Activated naive CD8-positive, alpha-beta T cell treated with anti-CD3 and anti-CD28 coated beads, Interleukin-2, amount 10 ng/mL, durations not matched to agents 7 days and 5 days (primary cell): ENCODE results near the gene GFOD1. TPM values are rescaled to one million over a fixed set of nuclear protein-coding genes. Genes with fewer than 3 reads are reported as not detected.
"Not testable (repeated sequence)": the region's sequence is repeated elsewhere in the genome, so short reads cannot be mapped to it uniquely, and the experiment has no call there.

Experiments
- ATAC-seq: fragments of 150-1000 bp; cut with Tn5 transposase; one replicate; pipeline ENCODE4 v1.10.0; 2021; ENCODE audit warnings: low read depth, moderate library complexity
- POLR2A ChIA-PET: fragments of 350-600 bp; sonication (Branson Sonifier 250); formaldehyde crosslinking; loops from one replicate; lab custom pipeline; 2021; ENCODE audit warnings: antibody characterized with exemption; lab: Charles Lee
- DNase-seq: peaks from one replicate; pipeline ENCODE4 v3.0.0; 2021
- H3K27ac Mint-ChIP-seq: one replicate; pipeline ENCODE4 v1.8.0; 2022; ENCODE audit warnings: mild to moderate bottlenecking, mixed read lengths
- H3K27me3 Mint-ChIP-seq: one replicate; pipeline ENCODE4 v1.8.0; 2022; ENCODE audit warnings: mild to moderate bottlenecking, moderate library complexity, mixed read lengths
- H3K36me3 Mint-ChIP-seq: one replicate; pipeline ENCODE4 v1.8.0; 2021; ENCODE audit warnings: mild to moderate bottlenecking, mixed read lengths
- H3K4me1 Mint-ChIP-seq: one replicate; pipeline ENCODE4 v1.8.0; 2021; ENCODE audit warnings: mixed read lengths
- H3K4me3 Mint-ChIP-seq: one replicate; pipeline ENCODE4 v1.8.0; 2022; ENCODE audit warnings: mild to moderate bottlenecking, moderate library complexity, mixed read lengths
- H3K9me3 Mint-ChIP-seq: one replicate; pipeline ENCODE4 v1.8.0; 2021; ENCODE audit warnings: mixed read lengths
- total RNA-seq, 2 experiments: library from RNA; stranded (reverse); gene quantifications; one replicate each; pipeline ENCODE4 v1.2.3, GENCODE V29; 2021

The GFOD1 gene
- total RNA-seq, 2 experiments from 2014 or later = 5.2 to 5.9 TPM

DNA sequence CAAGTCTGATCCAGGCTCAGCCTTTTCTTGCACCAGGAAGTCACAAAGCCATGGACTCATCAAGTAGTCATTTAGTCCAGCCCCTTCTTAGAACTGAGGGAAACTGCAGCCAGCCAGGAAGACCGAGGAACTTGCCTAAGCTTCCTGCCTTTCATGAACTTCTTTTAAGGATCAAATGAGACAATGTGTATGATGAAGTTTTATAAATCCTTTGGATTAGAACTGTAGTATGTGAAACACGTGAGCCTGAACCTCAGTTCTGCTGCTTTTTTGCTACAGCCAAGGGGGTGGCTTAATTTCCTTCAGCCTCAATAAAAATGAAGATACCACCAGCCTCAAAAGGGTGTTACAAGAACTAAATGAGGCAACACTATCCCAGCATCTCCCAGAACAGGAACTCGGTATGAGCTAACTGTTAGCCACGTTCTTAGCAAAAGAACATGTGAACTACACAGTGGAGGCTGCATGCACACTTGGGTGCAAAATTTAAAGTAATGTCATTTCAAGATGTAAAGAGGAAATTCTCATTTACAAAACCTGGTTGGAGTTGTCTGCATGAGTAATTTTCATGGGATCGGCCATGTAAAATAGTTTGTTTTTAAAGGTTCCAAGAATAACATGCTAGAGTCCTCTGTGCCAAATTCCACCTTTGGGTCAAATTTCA is 83.0 kb downstream of the GFOD1 start:
- no peak overlapping the region for H3K4me3 Mint-ChIP-seq
- H3K36me3 Mint-ChIP-seq = peaks cover 3% of the 10 kb centered on the region
- H3K27me3 Mint-ChIP-seq = no peaks in the 10 kb centered on the region
- H3K27ac Mint-ChIP-seq = no peak overlapping the region
- H3K9me3 Mint-ChIP-seq = no peaks in the 10 kb centered on the region
- DNase-seq (no peak), ATAC-seq (no peak)
- POLR2A ChIA-PET = no interaction called here
- H3K4me1 Mint-ChIP-seq = peaks cover 10% of the 10 kb centered on the region

DNA sequence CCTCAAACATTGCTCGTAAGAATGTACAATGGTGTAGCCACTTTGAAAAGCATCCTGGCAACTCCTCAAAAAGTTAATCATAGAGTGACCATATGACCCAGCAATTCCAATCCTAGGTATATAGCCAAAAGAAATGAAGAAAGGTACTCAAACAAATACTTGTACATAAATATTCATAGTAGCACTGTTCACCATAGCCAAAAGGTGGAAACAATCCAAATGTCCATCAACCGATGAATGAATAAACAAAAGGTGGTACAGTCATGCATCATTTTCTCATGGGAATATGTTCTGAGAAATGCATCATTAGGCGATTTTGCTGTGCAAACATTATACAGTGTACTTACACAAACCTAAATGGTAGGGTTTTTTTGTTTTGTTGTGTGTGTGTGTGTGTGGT is 84.7 kb downstream of the GFOD1 start:
- Mint-ChIP-seq H3K9me3 (no peaks in the 10 kb centered on the region), H3K4me1 (peaks cover 7% of the 10 kb centered on the region), H3K27me3 (no peaks in the 10 kb centered on the region), H3K27ac (no peak overlapping the region), H3K36me3 (peaks cover 3% of the 10 kb centered on the region), H3K4me3 (no peak overlapping the region)
- ATAC-seq (no peak), DNase-seq (no peak)
- POLR2A ChIA-PET = no interaction called here

DNA sequence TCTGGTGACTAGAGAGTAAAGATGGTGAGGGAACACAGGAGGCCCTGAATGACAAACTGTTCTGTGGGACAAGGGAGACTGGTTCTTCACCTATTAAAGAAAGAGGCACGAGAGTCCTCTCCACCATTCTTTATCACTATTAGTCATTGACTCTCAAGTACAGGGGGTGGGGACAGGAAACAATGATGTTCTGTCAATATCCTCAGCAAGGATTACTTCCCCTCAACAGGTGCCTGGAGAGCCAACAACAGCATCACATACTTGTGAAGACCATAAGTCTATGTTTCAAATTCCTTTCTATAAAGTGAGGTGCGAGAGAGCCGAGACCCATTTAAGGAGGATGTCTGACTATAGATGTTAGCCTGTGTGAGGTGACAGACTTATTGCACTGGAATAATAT is 86.6 kb downstream of the GFOD1 start:
- H3K9me3 Mint-ChIP-seq = no peaks in the 10 kb centered on the region
- no peak overlapping the region for H3K27ac Mint-ChIP-seq
- H3K4me3 Mint-ChIP-seq = no peak overlapping the region
- no peak for ATAC-seq
- POLR2A ChIA-PET = no interaction called here
- no peaks in the 10 kb centered on the region for H3K27me3 Mint-ChIP-seq
- no peaks in the 10 kb centered on the region for H3K36me3 Mint-ChIP-seq
- no peak for DNase-seq
- peaks cover 10% of the 10 kb centered on the region for H3K4me1 Mint-ChIP-seq

DNA sequence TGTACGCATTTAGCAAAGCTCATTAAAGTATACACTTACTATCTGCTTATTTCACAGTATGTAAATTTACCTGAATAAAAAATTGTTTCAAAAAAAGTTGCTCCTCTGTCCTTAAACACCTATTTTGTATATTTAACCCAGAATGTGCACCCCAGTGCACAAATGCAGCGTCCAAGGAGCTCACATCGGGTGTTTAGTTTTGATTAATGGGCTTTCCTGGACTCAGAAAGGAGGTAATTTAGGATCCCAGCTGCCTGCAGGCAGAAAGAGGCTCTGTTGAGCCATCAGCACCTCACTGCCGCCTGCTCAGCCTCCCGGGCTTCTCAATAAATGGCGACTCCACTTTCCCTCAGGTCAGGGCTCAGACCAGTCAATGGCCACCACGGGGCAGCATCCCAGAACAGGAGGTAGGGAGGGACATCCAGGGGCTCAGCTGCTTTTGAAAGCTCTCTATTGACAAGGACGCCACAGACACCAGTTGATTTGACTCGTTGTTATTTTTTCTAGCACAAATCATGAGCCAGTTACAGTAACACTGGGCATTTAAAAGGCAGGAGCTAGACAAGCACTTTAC is 88.9 kb downstream of the GFOD1 start:
- no peak for DNase-seq
- POLR2A ChIA-PET = no interaction called here
- no peak overlapping the region for H3K27ac Mint-ChIP-seq
- peaks cover 7% of the 10 kb centered on the region for H3K4me1 Mint-ChIP-seq
- H3K27me3 Mint-ChIP-seq = no peaks in the 10 kb centered on the region
- H3K9me3 Mint-ChIP-seq = no peaks in the 10 kb centered on the region
- no peak for ATAC-seq
- H3K36me3 Mint-ChIP-seq = no peaks in the 10 kb centered on the region
- H3K4me3 Mint-ChIP-seq = no peak overlapping the region

DNA sequence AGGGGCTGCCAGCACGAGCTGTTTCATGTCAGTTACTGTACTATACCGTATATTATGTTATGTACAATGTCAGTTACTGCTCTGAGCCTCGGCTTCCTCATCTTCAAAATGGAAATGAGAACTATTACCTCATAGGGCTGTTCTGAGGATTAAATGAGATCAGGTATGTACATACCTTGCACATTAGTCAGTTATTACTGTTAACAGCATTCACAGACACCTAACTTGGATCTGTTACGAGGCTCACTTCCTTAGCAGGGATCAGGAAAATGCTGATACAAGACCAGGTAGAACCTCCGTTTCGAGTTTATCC is 89.4 kb downstream of the GFOD1 start:
- H3K36me3 Mint-ChIP-seq = no peaks in the 10 kb centered on the region
- no peak overlapping the region for H3K27ac Mint-ChIP-seq
- H3K27me3 Mint-ChIP-seq = no peaks in the 10 kb centered on the region
- peaks cover 7% of the 10 kb centered on the region for H3K4me1 Mint-ChIP-seq
- ATAC-seq (no peak), DNase-seq (no peak)
- POLR2A ChIA-PET = no interaction called here
- H3K9me3 Mint-ChIP-seq = no peaks in the 10 kb centered on the region
- H3K4me3 Mint-ChIP-seq = no peak overlapping the region

DNA sequence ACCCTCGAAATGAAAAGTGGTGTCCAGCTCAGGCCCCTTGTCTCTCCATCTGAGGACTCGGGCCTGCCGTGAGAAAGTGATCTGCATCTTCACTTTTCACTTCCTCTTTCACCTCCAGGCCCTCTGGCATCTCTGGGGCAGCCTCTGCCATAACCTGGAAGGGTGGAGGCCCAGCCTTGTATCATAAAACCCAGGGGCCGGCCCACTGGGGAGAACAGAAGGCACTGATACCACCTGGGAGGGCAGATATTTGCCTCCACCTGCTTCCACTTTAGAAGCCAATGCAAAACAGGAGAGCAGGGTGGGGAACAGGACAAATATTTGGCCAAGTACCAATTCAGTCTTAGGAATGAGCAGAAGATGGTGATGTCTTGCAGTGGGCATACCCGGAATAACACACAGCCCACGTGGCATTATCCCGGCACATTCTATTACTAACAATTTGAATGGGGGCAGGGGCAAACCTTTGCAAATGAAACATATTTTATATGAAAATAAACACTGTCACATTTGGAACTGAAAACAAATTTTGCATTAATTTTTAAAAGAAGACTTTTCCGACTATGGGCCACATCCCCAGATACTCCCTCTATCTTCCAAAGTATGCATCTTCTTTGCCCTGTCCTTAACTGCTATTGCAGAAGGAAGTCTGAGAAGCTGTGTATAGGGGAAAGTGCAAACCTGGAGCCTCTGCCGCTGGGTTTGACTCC is 89.9 kb downstream of the GFOD1 start:
- ATAC-seq (no peak), DNase-seq (no peak)
- Mint-ChIP-seq H3K36me3 (no peaks in the 10 kb centered on the region), H3K27ac (no peak overlapping the region), H3K9me3 (no peaks in the 10 kb centered on the region), H3K27me3 (no peaks in the 10 kb centered on the region), H3K4me1 (peaks cover 8% of the 10 kb centered on the region), H3K4me3 (no peak overlapping the region)
- POLR2A ChIA-PET = no interaction called here

DNA sequence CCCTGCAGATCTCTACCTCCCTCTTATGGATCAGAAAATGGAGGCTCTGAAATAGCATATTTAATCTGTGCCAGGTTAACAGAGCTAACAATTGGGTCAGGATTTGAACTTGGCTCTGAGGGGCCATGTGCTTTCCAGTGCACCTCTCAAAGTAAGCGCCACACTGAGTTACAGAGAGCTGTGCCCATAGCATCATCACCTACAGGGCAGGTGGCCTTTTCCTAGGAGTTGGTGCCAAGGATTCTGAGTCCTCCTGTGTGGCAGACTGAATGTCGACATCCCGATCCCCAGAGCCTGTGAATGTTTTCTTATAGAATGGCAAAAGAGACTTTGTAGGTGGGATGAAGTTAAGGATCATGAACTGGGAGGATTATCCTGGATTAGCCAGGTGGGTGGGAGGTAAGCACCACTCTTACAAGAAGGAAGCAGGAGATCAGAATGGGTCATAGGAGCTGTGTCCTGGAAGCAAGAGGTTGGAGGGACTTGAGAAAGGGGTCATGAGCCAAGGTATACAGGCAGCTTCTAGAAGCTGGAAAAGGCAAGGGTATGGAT is 91.1 kb downstream of the GFOD1 start:
- POLR2A ChIA-PET = no interaction called here

DNA sequence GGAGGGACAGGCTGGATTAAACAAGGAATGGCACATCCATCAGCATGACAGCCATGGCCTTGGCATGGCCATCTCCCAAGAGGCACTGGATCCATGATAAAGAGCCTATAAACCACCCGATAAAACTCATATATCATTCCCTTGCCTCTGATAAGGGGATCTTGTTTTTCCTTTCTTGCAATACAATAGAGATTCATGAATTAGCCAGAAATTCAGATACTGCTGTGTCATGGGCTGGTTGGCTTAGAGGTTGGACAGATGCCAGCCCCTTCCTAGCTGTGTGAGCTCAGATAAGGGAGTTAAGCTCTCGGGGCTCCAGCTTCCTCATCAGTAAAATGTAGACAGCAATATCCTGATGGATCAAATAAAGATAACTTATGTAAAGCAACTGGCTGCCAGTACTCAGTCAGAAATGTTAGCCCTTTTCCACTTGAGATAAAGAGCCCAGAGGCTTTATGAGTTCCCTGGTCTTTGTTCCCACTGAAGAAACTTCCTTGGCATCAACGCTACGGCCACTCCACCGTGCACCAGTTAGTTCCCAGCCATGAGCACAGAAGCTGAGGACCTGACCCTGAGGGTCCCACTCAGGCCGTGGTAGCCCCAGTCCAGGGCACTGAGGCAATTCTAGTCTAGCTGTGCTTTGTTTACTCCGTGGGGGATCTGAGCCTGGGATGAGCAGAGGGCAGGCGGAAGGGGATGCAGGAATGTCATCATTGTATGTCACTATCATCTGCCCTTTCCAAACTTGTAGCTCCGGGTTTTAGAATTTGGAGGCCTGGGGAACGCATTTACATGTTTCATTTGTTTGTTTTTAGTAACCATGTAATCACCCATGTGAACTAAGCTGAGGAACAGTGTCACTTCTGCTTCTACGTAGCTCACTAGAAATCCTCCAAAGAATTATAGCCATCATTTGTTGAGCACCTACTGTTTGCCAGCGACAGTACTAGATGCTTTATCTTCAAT is 91.8 kb downstream of the GFOD1 start:
- H3K4me1 Mint-ChIP-seq = peaks cover 11% of the 10 kb centered on the region
- POLR2A ChIA-PET = no interaction called here
- no peaks in the 10 kb centered on the region for H3K9me3 Mint-ChIP-seq
- no peak overlapping the region for H3K4me3 Mint-ChIP-seq
- ATAC-seq = no peak
- no peak for DNase-seq
- H3K36me3 Mint-ChIP-seq = no peaks in the 10 kb centered on the region
- H3K27ac Mint-ChIP-seq = no peak overlapping the region
- H3K27me3 Mint-ChIP-seq = no peaks in the 10 kb centered on the region

More for the DNA sequence above, 91.1 kb downstream of the GFOD1 start:
- H3K9me3 Mint-ChIP-seq = no peaks in the 10 kb centered on the region
- no peak for ATAC-seq
- H3K36me3 Mint-ChIP-seq = no peaks in the 10 kb centered on the region
- no peak overlapping the region for H3K4me3 Mint-ChIP-seq
- no peak for DNase-seq
- no peak overlapping the region for H3K27ac Mint-ChIP-seq
- H3K27me3 Mint-ChIP-seq = no peaks in the 10 kb centered on the region
- peaks cover 9% of the 10 kb centered on the region for H3K4me1 Mint-ChIP-seq

DNA sequence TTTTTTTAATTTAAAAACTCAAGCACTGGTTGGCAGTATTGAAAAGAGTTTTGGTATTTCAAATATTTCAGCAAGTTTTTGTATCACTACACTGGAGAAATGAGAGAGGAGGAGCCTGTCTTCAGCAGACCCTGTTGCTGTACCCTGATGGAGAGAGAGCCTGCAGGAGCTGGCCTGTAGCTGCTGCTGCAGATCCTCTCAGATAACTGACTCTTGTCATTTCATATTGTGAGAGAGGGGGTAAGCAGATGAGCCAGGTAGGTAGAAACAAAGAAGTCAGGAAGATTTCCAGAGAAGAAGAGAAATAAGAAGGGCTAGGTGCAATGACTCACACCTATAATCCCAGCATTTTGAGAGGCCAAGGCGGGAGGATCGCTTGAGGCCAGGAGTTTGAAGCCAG is 94.9 kb downstream of the GFOD1 start:
- H3K4me3 Mint-ChIP-seq = no peak overlapping the region
- no peaks in the 10 kb centered on the region for H3K27me3 Mint-ChIP-seq
- no peak overlapping the region for H3K27ac Mint-ChIP-seq
- ATAC-seq (no peak), DNase-seq (no peak)
- POLR2A ChIA-PET = no interaction called here
- peaks cover 10% of the 10 kb centered on the region for H3K9me3 Mint-ChIP-seq
- peaks cover 16% of the 10 kb centered on the region for H3K36me3 Mint-ChIP-seq
- H3K4me1 Mint-ChIP-seq = peaks cover 12% of the 10 kb centered on the region

DNA sequence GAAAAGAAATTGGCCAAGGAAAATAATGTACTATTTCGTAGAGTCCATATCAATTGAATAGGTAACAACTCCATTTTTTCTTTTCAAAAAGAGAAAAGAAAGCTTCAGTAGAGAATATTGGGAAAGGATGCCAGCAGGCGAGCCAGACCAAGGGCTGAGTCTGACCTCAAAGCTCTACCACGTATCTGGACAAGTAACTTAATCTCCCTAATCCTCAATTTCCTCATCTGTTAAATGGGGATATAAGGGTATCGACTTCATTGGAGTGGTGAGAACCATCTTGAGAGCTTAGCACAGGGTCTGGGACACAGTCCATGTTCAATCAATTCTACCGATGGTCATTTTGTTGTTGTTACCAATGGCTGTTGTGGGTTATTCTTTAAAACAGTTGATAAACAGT is 95.9 kb downstream of the GFOD1 start:
- DNase-seq (no peak), ATAC-seq (no peak)
- peaks cover 10% of the 10 kb centered on the region for H3K9me3 Mint-ChIP-seq
- POLR2A ChIA-PET = interaction anchor here (0.5 kb wide), 1 partner anchor 58 kb away, joined by 4 read pairs; no protein-coding TSS in a partner anchor
- H3K4me1 Mint-ChIP-seq = peaks cover 9% of the 10 kb centered on the region
- peaks cover 16% of the 10 kb centered on the region for H3K36me3 Mint-ChIP-seq
- no peak overlapping the region for H3K27ac Mint-ChIP-seq
- H3K4me3 Mint-ChIP-seq = no peak overlapping the region
- H3K27me3 Mint-ChIP-seq = no peaks in the 10 kb centered on the region

DNA sequence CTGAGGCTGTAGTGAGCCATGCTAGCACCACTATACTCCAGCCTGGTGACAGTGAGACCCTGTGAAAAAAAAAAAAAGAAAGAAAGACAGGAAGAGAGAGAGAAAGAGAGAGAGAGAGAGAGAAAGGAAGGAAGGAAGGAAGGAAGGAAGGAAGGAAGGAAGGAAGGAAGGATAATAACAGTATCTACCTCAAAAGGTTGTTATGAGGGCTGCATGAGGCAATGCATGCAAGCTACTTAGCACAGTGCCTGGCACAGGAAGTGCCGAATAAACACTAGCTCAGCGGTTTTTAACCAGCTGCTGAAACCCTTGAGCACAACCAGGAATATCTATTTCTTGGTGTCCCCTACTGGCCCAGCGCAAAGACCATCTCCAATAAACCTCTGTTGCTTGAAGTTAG is 96.7 kb downstream of the GFOD1 start:
- Mint-ChIP-seq H3K9me3 (peaks cover 10% of the 10 kb centered on the region), H3K27ac (peak overlapping the region; percentile 12), H3K4me3 (peak overlapping the region; percentile 31), H3K27me3 (no peaks in the 10 kb centered on the region), H3K36me3 (peaks cover 16% of the 10 kb centered on the region), H3K4me1 (peaks cover 9% of the 10 kb centered on the region)
- DNase-seq (no peak), ATAC-seq (peak; percentile 39)
- POLR2A ChIA-PET = no interaction called here

DNA sequence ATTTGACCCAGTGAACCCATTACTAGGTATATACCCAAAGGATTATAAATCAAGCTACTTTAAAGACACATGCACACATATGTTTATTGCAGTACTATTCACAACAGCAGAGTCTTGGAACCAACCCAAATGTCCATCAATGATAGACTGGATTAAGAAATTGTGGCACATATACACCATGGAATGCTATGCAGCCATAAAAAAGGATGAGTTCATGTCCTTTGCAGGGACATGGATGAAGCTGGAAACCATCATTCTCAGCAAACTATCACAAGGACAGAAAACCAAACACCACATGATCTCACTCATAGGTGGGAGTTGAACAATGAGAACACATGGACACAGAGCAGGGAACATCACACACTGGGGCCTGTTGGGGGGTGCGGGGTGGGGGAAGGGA is 98.2 kb downstream of the GFOD1 start:
- H3K27ac Mint-ChIP-seq, DNase-seq, ATAC-seq, H3K9me3 Mint-ChIP-seq, H3K27me3 Mint-ChIP-seq, H3K4me3 Mint-ChIP-seq, POLR2A ChIA-PET, H3K4me1 Mint-ChIP-seq: not testable (repeated sequence)
- peaks cover 16% of the 10 kb centered on the region for H3K36me3 Mint-ChIP-seq

DNA sequence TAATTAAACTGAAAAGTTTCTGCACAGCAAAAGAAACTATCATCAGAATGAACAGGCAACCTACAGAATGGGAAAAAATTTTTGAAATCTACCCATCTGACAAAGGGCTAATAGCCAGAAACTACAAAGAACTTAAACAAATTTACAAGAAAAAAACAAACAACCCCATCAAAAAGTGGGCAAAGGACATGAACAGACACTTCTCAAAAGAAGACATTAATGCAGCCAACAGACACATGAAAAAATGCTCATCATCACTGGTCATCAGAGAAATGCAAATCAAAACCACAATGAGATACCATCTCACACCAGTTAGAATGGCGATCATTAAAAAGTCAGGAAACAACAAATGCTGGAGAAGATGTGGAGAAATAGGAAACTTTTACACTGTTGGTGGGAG is 98.6 kb downstream of the GFOD1 start:
- H3K9me3 Mint-ChIP-seq, H3K27me3 Mint-ChIP-seq, H3K27ac Mint-ChIP-seq, ATAC-seq, POLR2A ChIA-PET, H3K4me1 Mint-ChIP-seq, DNase-seq, H3K4me3 Mint-ChIP-seq: not testable (repeated sequence)
- peaks cover 16% of the 10 kb centered on the region for H3K36me3 Mint-ChIP-seq
